ENCODE results near the gene MYO1A. TPM values are rescaled to one million over a fixed set of nuclear protein-coding genes. Genes with fewer than 3 reads are reported as not detected.

The MYO1A gene
- total and polyA plus RNA-seq, 2 experiments from 2014 or later: 1.5 TPM; not detected in 1

- Histone ChIP-seq H3K36me3 (peaks cover 10% of the 10 kb centered on the region), H3K27ac (no peak overlapping the region), H3K4me1 (ENCODE audit: low read depth) (peaks cover 3% of the 10 kb centered on the region), H3K9me3 (ENCODE audit: low read depth) (no peaks in the 10 kb centered on the region), H3K4me3 (no peak overlapping the region), H3K27me3 (no peaks in the 10 kb centered on the region)
- no peak for DNase-seq (ENCODE audit: low read depth in 1 of 2, low spot score in 1 of 2)
- no peak for TF ChIP-seq CTCF (IDR thresholded peaks at IDR 0.05; ENCODE audit: low read depth, low read length)
These were observed 53.0 kb downstream of the MYO1A start for GRCh38 chr12:56996793-56997545.

GRCh38 chr12:56995930-56996496 lies 53.9 kb downstream of the MYO1A start:
- no peak overlapping the region for H3K27ac ChIP-seq
- no peaks in the 10 kb centered on the region for H3K9me3 ChIP-seq (ENCODE audit: low read depth)
- H3K27me3 ChIP-seq: no peaks in the 10 kb centered on the region
- no peak for TF ChIP-seq CTCF (IDR thresholded peaks at IDR 0.05; ENCODE audit: low read depth, low read length)
- no peak overlapping the region for H3K4me3 ChIP-seq
- no peaks in the 10 kb centered on the region for H3K4me1 ChIP-seq (ENCODE audit: low read depth)
- no peak for DNase-seq (ENCODE audit: low read depth in 1 of 2, low spot score in 1 of 2)
- peaks cover 10% of the 10 kb centered on the region for H3K36me3 ChIP-seq

DNA sequence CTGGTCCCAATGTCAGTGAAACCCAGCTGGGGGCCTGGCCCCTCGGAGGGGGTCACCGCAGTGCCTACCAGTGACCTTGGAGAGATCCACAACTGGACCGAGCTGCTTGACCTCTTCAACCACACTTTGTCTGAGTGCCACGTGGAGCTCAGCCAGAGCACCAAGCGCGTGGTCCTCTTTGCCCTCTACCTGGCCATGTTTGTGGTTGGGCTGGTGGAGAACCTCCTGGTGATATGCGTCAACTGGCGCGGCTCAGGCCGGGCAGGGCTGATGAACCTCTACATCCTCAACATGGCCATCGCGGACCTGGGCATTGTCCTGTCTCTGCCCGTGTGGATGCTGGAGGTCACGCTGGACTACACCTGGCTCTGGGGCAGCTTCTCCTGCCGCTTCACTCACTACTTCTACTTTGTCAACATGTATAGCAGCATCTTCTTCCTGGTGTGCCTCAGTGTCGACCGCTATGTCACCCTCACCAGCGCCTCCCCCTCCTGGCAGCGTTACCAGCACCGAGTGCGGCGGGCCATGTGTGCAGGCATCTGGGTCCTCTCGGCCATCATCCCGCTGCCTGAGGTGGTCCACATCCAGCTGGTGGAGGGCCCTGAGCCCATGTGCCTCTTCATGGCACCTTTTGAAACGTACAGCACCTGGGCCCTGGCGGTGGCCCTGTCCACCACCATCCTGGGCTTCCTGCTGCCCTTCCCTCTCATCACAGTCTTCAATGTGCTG lies 54.6 kb downstream of the MYO1A start:
- no peak for TF ChIP-seq CTCF (IDR thresholded peaks at IDR 0.05; ENCODE audit: low read depth, low read length)
- DNase-seq (ENCODE audit: low read depth in 1 of 2, low spot score in 1 of 2): no peak

DNA sequence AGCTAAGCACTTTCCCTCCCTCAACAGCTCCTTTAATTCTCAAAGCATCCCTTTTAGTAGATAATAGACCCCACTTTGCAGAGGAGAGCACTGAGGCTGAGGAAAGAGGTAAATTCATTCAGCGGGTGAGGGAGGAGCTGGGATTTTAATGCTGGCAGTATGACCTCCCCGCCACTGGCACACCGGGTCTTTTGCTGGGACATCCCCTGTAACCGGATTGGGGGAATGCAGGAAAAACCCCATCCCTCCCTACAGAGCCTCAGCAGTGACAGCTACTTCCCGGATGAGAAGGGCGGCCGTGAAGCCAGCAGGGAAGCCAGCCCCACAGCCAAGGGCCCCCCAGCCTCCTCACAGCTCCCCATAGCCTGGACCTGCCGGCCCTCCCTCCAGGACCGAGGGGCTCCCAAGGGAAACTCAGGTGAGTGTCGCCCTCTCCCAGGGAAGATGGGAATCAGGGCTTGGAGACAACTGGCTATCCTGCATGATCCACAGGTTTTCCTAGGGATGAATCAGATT lies 55.6 kb downstream of the MYO1A start:
- no peak for TF ChIP-seq CTCF (IDR thresholded peaks at IDR 0.05; ENCODE audit: low read depth, low read length)
- Histone ChIP-seq H3K4me1 (ENCODE audit: low read depth) (peaks cover 4% of the 10 kb centered on the region), H3K9me3 (ENCODE audit: low read depth) (no peaks in the 10 kb centered on the region), H3K36me3 (no peaks in the 10 kb centered on the region), H3K27me3 (no peaks in the 10 kb centered on the region), H3K4me3 (no peak overlapping the region), H3K27ac (no peak overlapping the region)
- no peak for DNase-seq (ENCODE audit: low read depth in 1 of 2, low spot score in 1 of 2)

More for the DNA sequence above, 54.6 kb downstream of the MYO1A start:
- Histone ChIP-seq H3K27me3 (no peaks in the 10 kb centered on the region), H3K36me3 (peaks cover 10% of the 10 kb centered on the region), H3K27ac (no peak overlapping the region), H3K4me3 (no peak overlapping the region), H3K4me1 (ENCODE audit: low read depth) (no peaks in the 10 kb centered on the region), H3K9me3 (ENCODE audit: low read depth) (no peaks in the 10 kb centered on the region)

GRCh38 chr12:56993346-56993745 lies 56.6 kb downstream of the MYO1A start:
- Histone ChIP-seq H3K27ac (no peak overlapping the region), H3K9me3 (ENCODE audit: low read depth) (no peaks in the 10 kb centered on the region), H3K27me3 (no peaks in the 10 kb centered on the region), H3K4me1 (ENCODE audit: low read depth) (peaks cover 12% of the 10 kb centered on the region), H3K4me3 (no peak overlapping the region), H3K36me3 (no peaks in the 10 kb centered on the region)
- TF ChIP-seq CTCF (IDR thresholded peaks at IDR 0.05; ENCODE audit: low read depth, low read length): no peak
- no peak for DNase-seq (ENCODE audit: low read depth in 1 of 2, low spot score in 1 of 2)
